Measurements from ENCODE around the gene HS3ST1. TPM values are rescaled to one million over a fixed set of nuclear protein-coding genes. Genes with fewer than 3 reads are reported as not detected.

HS3ST1 gene
- total RNA-seq, 1 donor = under 0.01 TPM

GRCh38 chr4:11376571-11376970 lies 52.1 kb downstream of the HS3ST1 start:
- TF ChIP-seq CTCF (IDR thresholded peaks at IDR 0.05; ENCODE audit: extremely low read depth, low read depth, low read length) = no peak
- H3K9me3 ChIP-seq (ENCODE audit: low read depth, low read length) = no peaks in the 10 kb centered on the region
- no peak overlapping the region for H3K4me3 ChIP-seq (ENCODE audit: insufficient read depth, low read length)

GRCh38 chr4:11376146-11376545 lies 52.5 kb downstream of the HS3ST1 start:
- Histone ChIP-seq H3K27ac (ENCODE audit: low read depth, low read length) (no peak overlapping the region), H3K4me2 (ENCODE audit: insufficient read depth, low read length) (no peak overlapping the region), H3K79me2 (ENCODE audit: insufficient read depth, low read length) (no peaks in the 10 kb centered on the region), H3K4me3 (ENCODE audit: insufficient read depth, low read length) (no peak overlapping the region), H3K27me3 (ENCODE audit: insufficient read depth, low read length) (no peaks in the 10 kb centered on the region), H3K4me1 (ENCODE audit: insufficient read depth, low read length) (no peaks in the 10 kb centered on the region), H3K36me3 (ENCODE audit: insufficient read depth, low read length) (no peaks in the 10 kb centered on the region), H3K9me3 (ENCODE audit: low read depth, low read length) (no peaks in the 10 kb centered on the region), H4K20me1 (ENCODE audit: insufficient read depth, low read length) (no peaks in the 10 kb centered on the region), H2AFZ (ENCODE audit: low read length) (no peak overlapping the region)
- no peak for DNase-seq (ENCODE audit: insufficient read length, low spot score, missing footprints)
- TF ChIP-seq CTCF (IDR thresholded peaks at IDR 0.05; ENCODE audit: extremely low read depth, low read depth, low read length) = no peak

More at GRCh38 chr4:11376571-11376970, 52.1 kb downstream of the HS3ST1 start:
- no peaks in the 10 kb centered on the region for H3K36me3 ChIP-seq (ENCODE audit: insufficient read depth, low read length)
- H3K4me2 ChIP-seq (ENCODE audit: insufficient read depth, low read length) = no peak overlapping the region
- no peak for DNase-seq (ENCODE audit: insufficient read length, low spot score, missing footprints)
- no peak overlapping the region for H3K27ac ChIP-seq (ENCODE audit: low read depth, low read length)
- no peaks in the 10 kb centered on the region for H3K4me1 ChIP-seq (ENCODE audit: insufficient read depth, low read length)
- H4K20me1 ChIP-seq (ENCODE audit: insufficient read depth, low read length) = no peaks in the 10 kb centered on the region
- no peaks in the 10 kb centered on the region for H3K27me3 ChIP-seq (ENCODE audit: insufficient read depth, low read length)
- H3K79me2 ChIP-seq (ENCODE audit: insufficient read depth, low read length) = no peaks in the 10 kb centered on the region
- H2AFZ ChIP-seq (ENCODE audit: low read length) = no peak overlapping the region

- Histone ChIP-seq H3K27ac (ENCODE audit: low read depth, low read length) (no peak overlapping the region), H3K9me3 (ENCODE audit: low read depth, low read length) (no peaks in the 10 kb centered on the region), H3K4me3 (ENCODE audit: insufficient read depth, low read length) (no peak overlapping the region), H4K20me1 (ENCODE audit: insufficient read depth, low read length) (no peaks in the 10 kb centered on the region), H3K79me2 (ENCODE audit: insufficient read depth, low read length) (no peaks in the 10 kb centered on the region), H3K27me3 (ENCODE audit: insufficient read depth, low read length) (no peaks in the 10 kb centered on the region), H2AFZ (ENCODE audit: low read length) (no peak overlapping the region), H3K4me1 (ENCODE audit: insufficient read depth, low read length) (no peaks in the 10 kb centered on the region), H3K4me2 (ENCODE audit: insufficient read depth, low read length) (no peak overlapping the region), H3K36me3 (ENCODE audit: insufficient read depth, low read length) (no peaks in the 10 kb centered on the region)
- no peak for DNase-seq (ENCODE audit: insufficient read length, low spot score, missing footprints)
- no peak for TF ChIP-seq CTCF (IDR thresholded peaks at IDR 0.05; ENCODE audit: extremely low read depth, low read depth, low read length)
Observed at GRCh38 chr4:11368701-11369115, 60.0 kb downstream of the HS3ST1 start.

- no peak overlapping the region for H3K27ac ChIP-seq (ENCODE audit: low read depth, low read length)
- no peak overlapping the region for H2AFZ ChIP-seq (ENCODE audit: low read length)
- DNase-seq (ENCODE audit: insufficient read length, low spot score, missing footprints) = no peak
- no peaks in the 10 kb centered on the region for H3K4me1 ChIP-seq (ENCODE audit: insufficient read depth, low read length)
- H3K79me2 ChIP-seq (ENCODE audit: insufficient read depth, low read length) = no peaks in the 10 kb centered on the region
- no peaks in the 10 kb centered on the region for H4K20me1 ChIP-seq (ENCODE audit: insufficient read depth, low read length)
- no peak for TF ChIP-seq CTCF (IDR thresholded peaks at IDR 0.05; ENCODE audit: extremely low read depth, low read depth, low read length)
- no peaks in the 10 kb centered on the region for H3K27me3 ChIP-seq (ENCODE audit: insufficient read depth, low read length)
- H3K9me3 ChIP-seq (ENCODE audit: low read depth, low read length) = no peaks in the 10 kb centered on the region
- no peaks in the 10 kb centered on the region for H3K36me3 ChIP-seq (ENCODE audit: insufficient read depth, low read length)
- H3K4me3 ChIP-seq (ENCODE audit: insufficient read depth, low read length) = no peak overlapping the region
- H3K4me2 ChIP-seq (ENCODE audit: insufficient read depth, low read length) = no peak overlapping the region
Observed at GRCh38 chr4:11367371-11367770, 61.3 kb downstream of the HS3ST1 start.

All from osteoblast (primary cell).